ENCODE measurements around the gene COLQ. TPM values are rescaled to one million over a fixed set of nuclear protein-coding genes. Genes with fewer than 3 reads are reported as not detected.

COLQ gene
- total RNA-seq, 1 experiment from 2014 or later = 1.9 TPM

- Histone ChIP-seq H3K36me3 (ENCODE audit: control insufficient read depth in 1 of 2, insufficient read depth in 2 of 2, low read length in 2 of 2) (no peaks in the 10 kb centered on the region), H3K9me3 (ENCODE audit: control insufficient read depth in 1 of 2, insufficient read depth in 1 of 2, low read depth in 1 of 2, low read length in 2 of 2) (no peaks in the 10 kb centered on the region), H3K27ac (ENCODE audit: low read depth, low read length) (no peak overlapping the region), H3K9ac (ENCODE audit: low read length) (no peak overlapping the region), H3K4me3 (replicated peaks in 1 of 2; ENCODE audit: low read depth in 1 of 2, low read length in 2 of 2) (no peak overlapping the region), H2AFZ (ENCODE audit: low read depth, low read length, poor library complexity, severe bottlenecking) (no peak overlapping the region), H4K20me1 (ENCODE audit: insufficient read depth) (no peaks in the 10 kb centered on the region), H3K9me2 (ENCODE audit: insufficient read depth) (no peaks in the 10 kb centered on the region), H3K4me1 (ENCODE audit: control insufficient read depth in 1 of 2, insufficient read depth in 2 of 2, low read length in 2 of 2) (no peaks in the 10 kb centered on the region), H3K79me2 (ENCODE audit: insufficient read depth, low read length) (no peaks in the 10 kb centered on the region), H3K27me3 (ENCODE audit: insufficient read depth, low read length) (no peaks in the 10 kb centered on the region), H3K4me2 (ENCODE audit: low read length) (no peak overlapping the region)
- no peak for DNase-seq (ENCODE audit: low read depth, low spot score)
- ChIA-PET CTCF (no interaction called here), RAD21 (ENCODE audit: low non-redundant PET in 1 of 2, low total read pairs in 2 of 2, uncharacterized antibody in 2 of 2, unreplicated experiment in 2 of 2) (no interaction called here), POLR2A (no interaction called here)
- intact Hi-C loops (cut with micrococcal nuclease) = no loop called here
- no TSS peak for BruUV-seq (replicated peaks)
- TF ChIP-seq ATF3 (IDR thresholded peaks at IDR 0.05) = no peak
- no peak for TF ChIP-seq RAD21 (IDR thresholded peaks at IDR 0.05; ENCODE audit: low read depth)
- TF ChIP-seq POLR2A (IDR thresholded peaks at IDR 0.05; ENCODE audit: borderline replicate concordance, extremely low read depth, insufficient read depth, insufficient read length) = no peak
- TF ChIP-seq SRF (IDR thresholded peaks at IDR 0.05; ENCODE audit: low read depth) = no peak
- TF ChIP-seq JUND (IDR thresholded peaks at IDR 0.05) = no peak
- TF ChIP-seq EGR1 (IDR thresholded peaks at IDR 0.05; ENCODE audit: low read depth) = no peak
- ATAC-seq = no peak
These were observed 518 bp downstream of the COLQ start for GRCh38 chr3:15520804-15521572.

DNA sequence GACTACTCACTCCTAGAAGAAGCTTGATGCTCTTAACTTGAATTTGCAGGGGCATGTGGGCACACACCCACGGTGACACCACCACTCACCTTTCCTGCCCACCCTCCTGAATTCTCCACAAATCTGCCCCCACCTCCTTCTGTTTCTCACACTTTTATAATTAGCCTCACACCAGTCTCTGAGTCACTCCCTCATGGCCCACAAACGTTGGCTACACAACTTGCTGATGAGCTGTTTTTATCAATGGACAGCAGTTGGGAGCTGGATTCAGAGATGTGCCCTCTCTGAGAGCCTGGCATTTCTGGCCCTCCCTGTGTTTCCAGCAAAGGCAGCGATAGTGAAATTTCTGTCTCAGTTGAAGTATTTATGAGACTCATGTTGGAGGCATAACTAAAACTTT is 1.3 kb downstream of the COLQ start:
- H2AFZ ChIP-seq (ENCODE audit: low read depth, low read length, poor library complexity, severe bottlenecking) = no peak overlapping the region
- no peaks in the 10 kb centered on the region for H3K4me1 ChIP-seq (ENCODE audit: control insufficient read depth in 1 of 2, insufficient read depth in 2 of 2, low read length in 2 of 2)
- H3K9me3 ChIP-seq (ENCODE audit: control insufficient read depth in 1 of 2, insufficient read depth in 1 of 2, low read depth in 1 of 2, low read length in 2 of 2) = no peaks in the 10 kb centered on the region
- H4K20me1 ChIP-seq (ENCODE audit: insufficient read depth) = no peaks in the 10 kb centered on the region
- no peak overlapping the region for H3K9ac ChIP-seq (ENCODE audit: low read length)
- DNase-seq (ENCODE audit: low read depth, low spot score) (no peak), ATAC-seq (no peak)
- ChIA-PET POLR2A (no interaction called here), RAD21 (ENCODE audit: low non-redundant PET in 1 of 2, low total read pairs in 2 of 2, uncharacterized antibody in 2 of 2, unreplicated experiment in 2 of 2) (no interaction called here), CTCF (no interaction called here)
- no TSS peak for BruUV-seq (replicated peaks)
- no peaks in the 10 kb centered on the region for H3K9me2 ChIP-seq (ENCODE audit: insufficient read depth)
- H3K4me3 ChIP-seq (replicated peaks in 1 of 2; ENCODE audit: low read depth in 1 of 2, low read length in 2 of 2) = no peak overlapping the region
- H3K36me3 ChIP-seq (ENCODE audit: control insufficient read depth in 1 of 2, insufficient read depth in 2 of 2, low read length in 2 of 2) = no peaks in the 10 kb centered on the region
- H3K27ac ChIP-seq (ENCODE audit: low read depth, low read length) = no peak overlapping the region
- no peaks in the 10 kb centered on the region for H3K79me2 ChIP-seq (ENCODE audit: insufficient read depth, low read length)
- intact Hi-C loops (cut with micrococcal nuclease) = no loop called here
- no peak overlapping the region for H3K4me2 ChIP-seq (ENCODE audit: low read length)
- H3K27me3 ChIP-seq (ENCODE audit: insufficient read depth, low read length) = no peaks in the 10 kb centered on the region
- TF ChIP-seq POLR2A (IDR thresholded peaks at IDR 0.05; ENCODE audit: borderline replicate concordance, extremely low read depth, insufficient read depth, insufficient read length) (no peak), YY1 (IDR thresholded peaks at IDR 0.05; ENCODE audit: extremely low read depth, insufficient replicate concordance, low read depth, low read length) (no peak), SRF (IDR thresholded peaks at IDR 0.05; ENCODE audit: low read depth) (no peak), REST (IDR thresholded peaks at IDR 0.05; ENCODE audit: low read depth) (no peak), EZH2 (IDR thresholded peaks at IDR 0.05) (no peak), EZH2phosphoT487 (IDR thresholded peaks at IDR 0.05; ENCODE audit: borderline replicate concordance) (no peak), SIN3A (IDR thresholded peaks at IDR 0.05; ENCODE audit: low read depth) (no peak), POLR2AphosphoS5 (IDR thresholded peaks at IDR 0.05; ENCODE audit: low read depth, low read length) (no peak), ATF3 (IDR thresholded peaks at IDR 0.05) (no peak), JUND (IDR thresholded peaks at IDR 0.05) (no peak), SP1 (IDR thresholded peaks at IDR 0.05; ENCODE audit: low read depth) (no peak)
- TF ChIP-seq, protein P1, sequence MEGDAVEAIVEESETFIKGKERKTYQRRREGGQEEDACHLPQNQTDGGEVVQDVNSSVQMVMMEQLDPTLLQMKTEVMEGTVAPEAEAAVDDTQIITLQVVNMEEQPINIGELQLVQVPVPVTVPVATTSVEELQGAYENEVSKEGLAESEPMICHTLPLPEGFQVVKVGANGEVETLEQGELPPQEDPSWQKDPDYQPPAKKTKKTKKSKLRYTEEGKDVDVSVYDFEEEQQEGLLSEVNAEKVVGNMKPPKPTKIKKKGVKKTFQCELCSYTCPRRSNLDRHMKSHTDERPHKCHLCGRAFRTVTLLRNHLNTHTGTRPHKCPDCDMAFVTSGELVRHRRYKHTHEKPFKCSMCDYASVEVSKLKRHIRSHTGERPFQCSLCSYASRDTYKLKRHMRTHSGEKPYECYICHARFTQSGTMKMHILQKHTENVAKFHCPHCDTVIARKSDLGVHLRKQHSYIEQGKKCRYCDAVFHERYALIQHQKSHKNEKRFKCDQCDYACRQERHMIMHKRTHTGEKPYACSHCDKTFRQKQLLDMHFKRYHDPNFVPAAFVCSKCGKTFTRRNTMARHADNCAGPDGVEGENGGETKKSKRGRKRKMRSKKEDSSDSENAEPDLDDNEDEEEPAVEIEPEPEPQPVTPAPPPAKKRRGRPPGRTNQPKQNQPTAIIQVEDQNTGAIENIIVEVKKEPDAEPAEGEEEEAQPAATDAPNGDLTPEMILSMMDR (IDR thresholded peaks at IDR 0.05 in 2 of 3, conservative IDR thresholded peaks at IDR 0.05 in 1 of 3; ENCODE audit: borderline replicate concordance in 1 of 3, insufficient read depth in 1 of 3, low read depth in 2 of 3, low read length in 2 of 3) = no peak
